ENCODE measurements around the gene ATP6V0B. TPM values are rescaled to one million over a fixed set of nuclear protein-coding genes. Genes with fewer than 3 reads are reported as not detected.
A peak's percentile ranks its signal among the peaks of the same experiment; 100 is the strongest.

The ATP6V0B gene
- total RNA-seq, 1 donor from 2014 or later = 115 TPM

DNA sequence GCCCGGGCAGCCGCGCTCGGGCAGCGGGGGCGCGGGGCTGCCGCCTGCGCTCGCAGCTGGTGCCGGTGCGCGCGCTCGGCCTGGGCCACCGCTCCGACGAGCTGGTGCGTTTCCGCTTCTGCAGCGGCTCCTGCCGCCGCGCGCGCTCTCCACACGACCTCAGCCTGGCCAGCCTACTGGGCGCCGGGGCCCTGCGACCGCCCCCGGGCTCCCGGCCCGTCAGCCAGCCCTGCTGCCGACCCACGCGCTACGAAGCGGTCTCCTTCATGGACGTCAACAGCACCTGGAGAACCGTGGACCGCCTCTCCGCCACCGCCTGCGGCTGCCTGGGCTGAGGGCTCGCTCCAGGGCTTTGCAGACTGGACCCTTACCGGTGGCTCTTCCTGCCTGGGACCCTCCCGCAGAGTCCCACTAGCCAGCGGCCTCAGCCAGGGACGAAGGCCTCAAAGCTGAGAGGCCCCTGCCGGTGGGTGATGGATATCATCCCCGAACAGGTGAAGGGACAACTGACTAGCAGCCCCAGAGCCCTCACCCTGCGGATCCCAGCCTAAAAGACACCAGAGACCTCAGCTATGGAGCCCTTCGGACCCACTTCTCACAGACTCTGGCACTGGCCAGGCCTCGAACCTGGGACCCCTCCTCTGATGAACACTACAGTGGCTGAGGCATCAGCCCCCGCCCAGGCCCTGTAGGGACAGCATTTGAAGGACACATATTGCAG is 38.2 kb upstream of the ATP6V0B start:
- no peak for DNase-seq (ENCODE audit: extremely low spot score, unreplicated experiment)
- TF ChIP-seq, protein P1, sequence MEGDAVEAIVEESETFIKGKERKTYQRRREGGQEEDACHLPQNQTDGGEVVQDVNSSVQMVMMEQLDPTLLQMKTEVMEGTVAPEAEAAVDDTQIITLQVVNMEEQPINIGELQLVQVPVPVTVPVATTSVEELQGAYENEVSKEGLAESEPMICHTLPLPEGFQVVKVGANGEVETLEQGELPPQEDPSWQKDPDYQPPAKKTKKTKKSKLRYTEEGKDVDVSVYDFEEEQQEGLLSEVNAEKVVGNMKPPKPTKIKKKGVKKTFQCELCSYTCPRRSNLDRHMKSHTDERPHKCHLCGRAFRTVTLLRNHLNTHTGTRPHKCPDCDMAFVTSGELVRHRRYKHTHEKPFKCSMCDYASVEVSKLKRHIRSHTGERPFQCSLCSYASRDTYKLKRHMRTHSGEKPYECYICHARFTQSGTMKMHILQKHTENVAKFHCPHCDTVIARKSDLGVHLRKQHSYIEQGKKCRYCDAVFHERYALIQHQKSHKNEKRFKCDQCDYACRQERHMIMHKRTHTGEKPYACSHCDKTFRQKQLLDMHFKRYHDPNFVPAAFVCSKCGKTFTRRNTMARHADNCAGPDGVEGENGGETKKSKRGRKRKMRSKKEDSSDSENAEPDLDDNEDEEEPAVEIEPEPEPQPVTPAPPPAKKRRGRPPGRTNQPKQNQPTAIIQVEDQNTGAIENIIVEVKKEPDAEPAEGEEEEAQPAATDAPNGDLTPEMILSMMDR (conservative IDR thresholded peaks at IDR 0.05) = peak; percentile 56
- peaks cover 20% of the 10 kb centered on the region for H3K4me1 Mint-ChIP-seq (ENCODE audit: unreplicated experiment)
- no peaks in the 10 kb centered on the region for H3K36me3 Mint-ChIP-seq
- no peaks in the 10 kb centered on the region for H3K9me3 Mint-ChIP-seq
- H3K27me3 Mint-ChIP-seq = peaks cover 46% of the 10 kb centered on the region
- peak overlapping the region; percentile 85 for H3K4me3 Mint-ChIP-seq
- H3K27ac Mint-ChIP-seq = no peak overlapping the region

DNA sequence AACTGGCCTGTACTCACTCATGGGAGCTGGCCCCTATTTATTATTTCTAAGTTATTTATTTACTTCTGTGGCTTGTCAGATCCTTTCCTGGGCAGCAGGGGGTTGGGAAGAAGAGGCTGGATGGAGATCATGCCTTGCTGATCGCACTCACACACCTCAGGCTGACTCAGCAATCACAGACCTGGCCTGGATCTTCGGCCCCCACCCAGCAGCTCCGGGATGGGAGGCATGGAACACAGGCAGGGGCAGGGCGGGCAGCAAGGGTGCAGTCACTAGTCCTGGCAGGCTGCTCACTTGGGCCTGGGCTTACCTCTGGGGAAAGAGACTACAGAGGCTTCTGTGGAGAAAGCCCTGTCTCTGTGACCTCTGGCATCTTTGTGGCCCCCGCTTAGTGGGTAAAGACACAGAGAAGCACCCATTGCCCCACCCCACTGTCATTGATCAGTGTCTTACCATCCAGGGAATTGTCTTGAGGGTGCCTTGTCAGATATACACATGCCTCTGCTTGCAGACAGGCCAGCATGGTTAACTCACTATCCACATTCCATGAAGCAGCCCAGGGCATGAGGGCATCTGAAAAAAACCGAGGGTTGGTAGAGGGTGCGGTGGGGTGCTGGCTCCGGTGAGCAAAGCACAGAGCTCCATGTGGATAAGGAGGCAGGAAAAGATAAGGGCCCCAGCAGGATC is 37.4 kb upstream of the ATP6V0B start:
- DNase-seq (ENCODE audit: extremely low spot score, unreplicated experiment) = no peak
- Mint-ChIP-seq H3K9me3 (no peaks in the 10 kb centered on the region), H3K36me3 (no peaks in the 10 kb centered on the region), H3K27me3 (peaks cover 45% of the 10 kb centered on the region), H3K4me1 (ENCODE audit: unreplicated experiment) (peaks cover 20% of the 10 kb centered on the region), H3K27ac (no peak overlapping the region), H3K4me3 (peak overlapping the region; percentile 85)
- TF ChIP-seq, protein P1 (conservative IDR thresholded peaks at IDR 0.05) = no peak

DNA sequence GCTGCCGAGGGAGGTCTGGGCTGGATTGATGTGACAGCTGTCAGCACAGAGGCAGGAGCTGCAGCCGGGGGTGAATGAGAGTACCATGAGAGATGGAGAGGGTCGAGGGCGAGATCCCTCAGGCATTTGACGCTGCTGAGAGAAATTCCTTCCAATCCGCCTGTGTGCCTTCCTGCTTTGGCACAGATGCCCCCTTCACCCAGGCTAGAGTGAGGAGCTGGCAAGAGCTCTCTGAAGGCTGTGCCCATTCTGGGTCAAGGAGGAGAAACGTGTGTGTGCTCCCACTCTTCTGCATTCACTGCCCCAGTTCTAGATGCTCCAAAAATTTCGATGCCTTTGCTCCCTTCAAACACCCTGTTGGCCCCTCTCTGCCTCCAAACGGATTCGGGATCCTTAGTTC is 36.4 kb upstream of the ATP6V0B start:
- TF ChIP-seq, protein P1 (conservative IDR thresholded peaks at IDR 0.05) = no peak
- Mint-ChIP-seq H3K4me3 (peak overlapping the region; percentile 23), H3K27me3 (peaks cover 39% of the 10 kb centered on the region), H3K4me1 (ENCODE audit: unreplicated experiment) (peaks cover 11% of the 10 kb centered on the region), H3K36me3 (no peaks in the 10 kb centered on the region), H3K27ac (no peak overlapping the region), H3K9me3 (no peaks in the 10 kb centered on the region)
- no peak for DNase-seq (ENCODE audit: extremely low spot score, unreplicated experiment)

DNA sequence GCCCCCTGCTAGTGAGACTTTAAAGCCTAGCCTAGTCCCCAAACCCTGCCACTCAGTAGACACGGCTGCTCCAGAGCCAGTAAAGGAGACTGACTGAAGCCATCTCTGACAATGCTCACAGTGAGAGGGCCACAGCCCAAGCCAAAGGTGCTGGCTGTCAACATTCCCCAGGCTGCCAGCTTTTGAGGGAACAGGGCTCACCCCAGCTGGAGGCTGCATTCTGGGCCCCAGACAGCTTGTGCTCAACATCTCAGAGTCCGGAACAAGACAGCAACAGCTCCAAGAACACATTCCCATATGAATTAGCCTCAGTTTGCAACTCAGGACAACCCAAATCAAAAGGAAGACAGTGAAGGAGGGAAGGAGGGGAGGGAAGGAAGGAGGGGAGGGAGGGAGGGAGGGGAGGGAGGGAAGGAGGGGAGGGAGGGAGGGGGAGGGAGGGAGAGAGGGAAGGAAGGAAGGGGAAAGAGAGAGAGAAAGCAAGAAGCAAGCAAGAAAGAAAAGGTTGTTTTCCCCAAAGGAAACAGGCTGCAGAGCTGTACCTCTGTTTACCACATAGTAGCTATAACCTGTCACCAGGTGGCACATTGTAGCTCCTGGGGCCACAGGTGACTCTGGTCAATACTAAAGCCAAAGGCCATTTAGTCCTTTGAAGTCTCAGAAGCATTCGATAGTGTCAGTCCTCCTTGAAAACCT is 35.7 kb upstream of the ATP6V0B start:
- Mint-ChIP-seq H3K4me1 (ENCODE audit: unreplicated experiment) (peaks cover 8% of the 10 kb centered on the region), H3K27me3 (peaks cover 36% of the 10 kb centered on the region), H3K4me3 (no peak overlapping the region), H3K36me3 (no peaks in the 10 kb centered on the region), H3K27ac (no peak overlapping the region), H3K9me3 (no peaks in the 10 kb centered on the region)
- DNase-seq (ENCODE audit: extremely low spot score, unreplicated experiment) = no peak
- TF ChIP-seq, protein P1 (conservative IDR thresholded peaks at IDR 0.05) = no peak

DNA sequence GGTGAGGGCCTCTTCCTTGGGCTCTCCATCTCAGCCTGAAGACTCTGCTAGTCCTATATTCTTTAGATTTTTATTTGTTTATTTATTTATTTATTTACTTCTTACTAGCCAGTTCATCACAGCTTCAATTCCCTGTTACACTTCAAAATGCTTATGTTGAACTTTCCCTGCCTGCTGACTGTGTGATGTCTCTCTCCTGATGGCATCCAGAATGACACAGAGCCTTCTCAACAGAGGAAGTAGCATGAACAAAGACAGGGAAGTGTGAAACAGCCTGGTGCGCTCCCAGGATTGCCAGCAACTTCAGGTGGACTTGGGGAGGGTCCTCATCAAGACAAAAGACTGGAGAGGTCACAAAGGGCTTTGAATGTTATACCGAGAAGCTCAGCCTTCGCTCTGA is 32.3 kb upstream of the ATP6V0B start:
- no peak for DNase-seq (ENCODE audit: extremely low spot score, unreplicated experiment)
- H3K4me3 Mint-ChIP-seq = no peak overlapping the region
- no peak overlapping the region for H3K27ac Mint-ChIP-seq
- H3K27me3 Mint-ChIP-seq = peaks cover 29% of the 10 kb centered on the region
- peaks cover 12% of the 10 kb centered on the region for H3K4me1 Mint-ChIP-seq (ENCODE audit: unreplicated experiment)
- no peaks in the 10 kb centered on the region for H3K9me3 Mint-ChIP-seq
- no peaks in the 10 kb centered on the region for H3K36me3 Mint-ChIP-seq
- TF ChIP-seq, protein P1 (conservative IDR thresholded peaks at IDR 0.05) = no peak
